VCaP (cell line): ENCODE measurements around the gene TPRG1.

ENCODE experiments used
- H3K27ac ChIP-seq: fragments of 450-650 bp; 2 replicates; pipeline ENCODE4 v1.5.1; 2017
- TF ChIP-seq, protein P1 (sequence below): fragments of 450-650 bp; conservative IDR thresholded peaks from 2 replicates; pipeline ENCODE4 v1.5.1; 2017; ENCODE audit warnings: mild to moderate bottlenecking, moderate library complexity

The TPRG1 gene

GRCh38 chr3:189166321-189166720 lies 5.5 kb upstream of the TPRG1 start:
- TF ChIP-seq, protein P1, sequence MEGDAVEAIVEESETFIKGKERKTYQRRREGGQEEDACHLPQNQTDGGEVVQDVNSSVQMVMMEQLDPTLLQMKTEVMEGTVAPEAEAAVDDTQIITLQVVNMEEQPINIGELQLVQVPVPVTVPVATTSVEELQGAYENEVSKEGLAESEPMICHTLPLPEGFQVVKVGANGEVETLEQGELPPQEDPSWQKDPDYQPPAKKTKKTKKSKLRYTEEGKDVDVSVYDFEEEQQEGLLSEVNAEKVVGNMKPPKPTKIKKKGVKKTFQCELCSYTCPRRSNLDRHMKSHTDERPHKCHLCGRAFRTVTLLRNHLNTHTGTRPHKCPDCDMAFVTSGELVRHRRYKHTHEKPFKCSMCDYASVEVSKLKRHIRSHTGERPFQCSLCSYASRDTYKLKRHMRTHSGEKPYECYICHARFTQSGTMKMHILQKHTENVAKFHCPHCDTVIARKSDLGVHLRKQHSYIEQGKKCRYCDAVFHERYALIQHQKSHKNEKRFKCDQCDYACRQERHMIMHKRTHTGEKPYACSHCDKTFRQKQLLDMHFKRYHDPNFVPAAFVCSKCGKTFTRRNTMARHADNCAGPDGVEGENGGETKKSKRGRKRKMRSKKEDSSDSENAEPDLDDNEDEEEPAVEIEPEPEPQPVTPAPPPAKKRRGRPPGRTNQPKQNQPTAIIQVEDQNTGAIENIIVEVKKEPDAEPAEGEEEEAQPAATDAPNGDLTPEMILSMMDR = no peak
- H3K27ac ChIP-seq = no peak overlapping the region

DNA sequence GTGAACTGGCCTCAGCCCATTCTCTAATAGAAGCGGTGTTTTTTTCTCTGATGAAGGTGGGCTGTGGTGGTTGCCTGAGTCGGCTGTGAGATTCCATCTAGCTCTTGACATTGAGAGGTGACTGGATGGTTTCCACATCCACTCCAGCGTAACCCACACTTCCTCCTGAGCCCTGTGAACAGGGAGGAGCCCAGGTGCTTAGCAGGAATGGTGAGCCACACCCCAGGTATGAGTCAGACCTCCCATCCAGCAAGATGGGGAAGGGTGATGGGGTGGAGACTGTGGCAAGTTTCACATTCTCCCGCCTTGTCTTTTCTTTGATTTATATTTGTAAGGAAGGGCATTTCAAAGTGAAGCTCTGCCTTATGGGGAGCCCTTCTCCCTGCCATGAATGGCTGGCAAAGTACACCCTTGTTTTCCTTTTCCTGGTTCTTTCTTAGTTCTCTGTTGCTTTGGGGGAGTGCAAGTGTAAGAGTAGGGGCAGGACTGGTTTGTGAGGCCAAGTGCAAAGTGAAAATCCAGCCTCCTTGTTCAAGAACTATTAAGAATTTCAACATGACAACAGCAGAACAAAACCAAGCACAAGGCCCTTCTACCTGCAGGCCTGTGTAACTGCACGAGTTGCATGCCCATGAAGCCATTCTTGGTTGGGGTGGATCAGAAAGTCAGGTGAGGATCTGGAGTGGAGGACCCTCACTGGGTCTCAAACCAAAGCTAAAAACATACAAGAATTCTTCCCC lies 4.6 kb upstream of the TPRG1 start:
- H3K27ac ChIP-seq = no peak overlapping the region
- TF ChIP-seq, protein P1 = no peak

GRCh38 chr3:189168711-189169110 lies 3.1 kb upstream of the TPRG1 start:
- TF ChIP-seq, protein P1 = no peak
- no peak overlapping the region for H3K27ac ChIP-seq

DNA sequence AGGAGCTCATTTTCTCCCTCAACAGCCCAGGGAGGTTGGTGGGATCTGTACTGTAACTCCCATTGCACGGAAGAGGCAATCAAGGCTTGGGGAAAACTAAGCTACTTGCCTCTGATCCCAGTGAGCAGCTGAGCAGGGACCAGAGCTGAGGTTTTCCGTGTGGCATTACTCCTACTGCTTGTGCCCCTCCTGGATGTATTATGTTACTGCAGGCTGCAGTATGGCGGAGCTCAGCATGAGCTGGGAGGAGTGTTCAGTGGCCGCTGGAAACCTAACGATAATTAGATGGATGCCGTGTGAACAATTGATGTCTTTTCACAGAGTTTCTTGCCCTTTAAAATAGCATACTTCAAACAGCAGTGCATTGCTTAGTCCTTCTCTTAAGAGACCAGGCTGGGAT lies 2.0 kb upstream of the TPRG1 start:
- TF ChIP-seq, protein P1 = no peak
- H3K27ac ChIP-seq = no peak overlapping the region

GRCh38 chr3:189170559-189170958 lies 1.2 kb upstream of the TPRG1 start:
- TF ChIP-seq, protein P1 = no peak
- no peak overlapping the region for H3K27ac ChIP-seq

DNA sequence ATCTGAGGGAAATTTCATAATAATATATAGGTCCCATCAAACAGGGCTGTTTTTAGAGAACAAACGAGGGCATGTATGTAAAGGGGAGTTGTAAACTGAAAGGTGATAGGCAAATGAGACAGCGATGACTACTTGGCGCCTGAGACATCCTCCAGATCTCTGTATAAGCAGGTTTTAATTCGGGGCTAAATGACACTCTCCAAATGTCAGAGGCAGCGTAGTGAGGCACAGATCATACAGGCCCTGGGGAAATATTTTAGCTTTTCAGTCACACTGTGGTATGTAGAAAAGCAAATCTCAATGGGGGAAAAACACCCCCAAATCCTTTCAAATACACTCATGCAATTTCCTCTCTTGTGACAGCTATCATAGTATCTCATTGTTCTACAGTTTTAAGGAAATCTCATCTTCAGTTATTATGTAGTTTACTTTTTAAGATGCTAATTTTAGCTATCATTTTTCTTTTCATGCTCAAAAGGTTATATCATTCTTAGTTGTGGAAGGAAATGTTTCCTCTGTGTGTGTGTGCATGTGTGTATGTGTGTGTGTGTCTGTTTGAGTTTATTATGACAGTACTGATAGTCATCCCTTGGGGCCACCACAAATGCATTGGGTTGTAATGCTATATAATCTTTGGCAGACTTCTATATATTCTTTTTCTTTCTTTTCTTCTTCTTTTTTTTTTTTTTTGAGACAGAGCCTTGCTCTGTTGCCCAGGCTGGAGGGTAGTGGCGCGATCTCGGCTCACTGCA lies 1.1 kb downstream of the TPRG1 start:
- no peak overlapping the region for H3K27ac ChIP-seq
- TF ChIP-seq, protein P1 = no peak

GRCh38 chr3:189184566-189184965 lies 12.8 kb downstream of the TPRG1 start:
- no peak overlapping the region for H3K27ac ChIP-seq
- TF ChIP-seq, protein P1 = no peak
